ENCODE data around the gene CLDN7.

Gene CLDN7

GRCh38 chr17:7233701-7234082 is 28.6 kb downstream of the CLDN7 start:
- DNase-seq = no peak
- TF ChIP-seq GATA1 (IDR thresholded peaks at IDR 0.05; ENCODE audit: low read depth, low read length) = no peak
- no peak for TF ChIP-seq POLR2A (IDR thresholded peaks at IDR 0.05; ENCODE audit: low read length)

- DNase-seq = no peak
- TF ChIP-seq GATA1 (IDR thresholded peaks at IDR 0.05; ENCODE audit: low read depth, low read length) (no peak), POLR2A (IDR thresholded peaks at IDR 0.05; ENCODE audit: low read length) (no peak)
Observed at GRCh38 chr17:7232114-7232513, 30.2 kb downstream of the CLDN7 start.

GRCh38 chr17:7229504-7229903 is 32.8 kb downstream of the CLDN7 start:
- TF ChIP-seq POLR2A (IDR thresholded peaks at IDR 0.05; ENCODE audit: low read length) (no peak), GATA1 (IDR thresholded peaks at IDR 0.05; ENCODE audit: low read depth, low read length) (no peak)
- no peak for DNase-seq

GRCh38 chr17:7228920-7229319 is 33.4 kb downstream of the CLDN7 start:
- TF ChIP-seq POLR2A (IDR thresholded peaks at IDR 0.05; ENCODE audit: low read length) (no peak), GATA1 (IDR thresholded peaks at IDR 0.05; ENCODE audit: low read depth, low read length) (no peak)
- no peak for DNase-seq

GRCh38 chr17:7226721-7227710 is 35.3 kb downstream of the CLDN7 start:
- TF ChIP-seq GATA1 (IDR thresholded peaks at IDR 0.05; ENCODE audit: low read depth, low read length) = no peak
- no peak for TF ChIP-seq POLR2A (IDR thresholded peaks at IDR 0.05; ENCODE audit: low read length)
- DNase-seq = no peak

- DNase-seq = no peak
- TF ChIP-seq POLR2A (IDR thresholded peaks at IDR 0.05; ENCODE audit: low read length) (no peak), GATA1 (IDR thresholded peaks at IDR 0.05; ENCODE audit: low read depth, low read length) (no peak)
Observed at GRCh38 chr17:7225711-7226331, 36.5 kb downstream of the CLDN7 start.

- DNase-seq = no peak
- TF ChIP-seq GATA1 (IDR thresholded peaks at IDR 0.05; ENCODE audit: low read depth, low read length) (no peak), POLR2A (IDR thresholded peaks at IDR 0.05; ENCODE audit: low read length) (no peak)
Observed at GRCh38 chr17:7224661-7225111, 37.6 kb downstream of the CLDN7 start.

GRCh38 chr17:7224110-7224509 is 38.2 kb downstream of the CLDN7 start:
- DNase-seq = no peak
- no peak for TF ChIP-seq POLR2A (IDR thresholded peaks at IDR 0.05; ENCODE audit: low read length)
- TF ChIP-seq GATA1 (IDR thresholded peaks at IDR 0.05; ENCODE audit: low read depth, low read length) = no peak

- DNase-seq = no peak
- TF ChIP-seq POLR2A (IDR thresholded peaks at IDR 0.05; ENCODE audit: low read length) = no peak
- TF ChIP-seq GATA1 (IDR thresholded peaks at IDR 0.05; ENCODE audit: low read depth, low read length) = no peak
Observed at GRCh38 chr17:7223375-7223774, 38.9 kb downstream of the CLDN7 start.

GRCh38 chr17:7222972-7223292 is 39.3 kb downstream of the CLDN7 start:
- DNase-seq = no peak
- TF ChIP-seq GATA1 (IDR thresholded peaks at IDR 0.05; ENCODE audit: low read depth, low read length) = no peak
- TF ChIP-seq POLR2A (IDR thresholded peaks at IDR 0.05; ENCODE audit: low read length) = peak; percentile 22

GRCh38 chr17:7222093-7222971 is 39.9 kb downstream of the CLDN7 start:
- TF ChIP-seq GATA1 (IDR thresholded peaks at IDR 0.05; ENCODE audit: low read depth, low read length) (no peak), POLR2A (IDR thresholded peaks at IDR 0.05; ENCODE audit: low read length) (peak; percentile 32)
- DNase-seq = no peak

GRCh38 chr17:7221278-7222092 is 40.8 kb downstream of the CLDN7 start:
- TF ChIP-seq GATA1 (IDR thresholded peaks at IDR 0.05; ENCODE audit: low read depth, low read length) = no peak
- TF ChIP-seq POLR2A (IDR thresholded peaks at IDR 0.05; ENCODE audit: low read length) = peak; percentile 36
- no peak for DNase-seq

Data from erythroblast (primary cell).